AG08395 (cell line): Measurements from ENCODE around the gene PRKCZ.

Experiments
- DNase-seq: peaks from one replicate; pipeline ENCODE4 v3.0.0; 2012; ENCODE audit warnings: mixed read lengths, low spot score

PRKCZ gene

DNA sequence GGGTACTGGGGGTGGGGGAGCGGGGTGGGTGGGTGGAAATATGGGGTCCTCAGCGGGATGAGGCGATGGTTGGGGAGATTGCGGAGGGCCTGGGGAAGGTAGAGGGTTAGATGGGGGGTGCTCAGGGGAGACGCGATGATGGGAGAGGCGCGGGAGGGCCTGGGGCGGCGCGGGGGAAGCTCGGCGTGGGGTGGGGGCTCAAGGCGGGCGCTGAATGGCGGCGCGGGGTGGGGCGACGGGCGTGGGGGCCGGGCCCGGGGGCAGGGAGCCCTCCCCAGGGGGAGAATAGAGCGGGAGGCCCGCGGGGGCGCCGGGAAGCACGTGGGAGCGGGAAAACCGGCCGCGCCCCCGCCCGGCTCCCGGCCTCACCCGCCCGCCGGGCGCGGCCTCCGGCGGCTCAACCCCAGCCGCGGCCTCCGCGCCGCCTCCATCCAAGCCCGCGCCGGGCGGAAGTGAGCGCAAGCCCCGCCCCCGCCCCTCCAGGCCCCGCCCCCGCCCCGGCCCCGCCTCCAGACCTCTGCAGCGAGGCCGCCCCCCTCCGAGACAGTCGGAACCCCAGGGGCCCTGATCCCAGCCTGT is 144.2 kb downstream of the PRKCZ start, which contains the start of gene FAAP20:
TSS of gene FAAP20 (minus strand) at position 454 of the 579 bp plus-strand sequence. CDS start at position 431, 23 bp downstream.
- DNase-seq: peak; percentile 83

DNA sequence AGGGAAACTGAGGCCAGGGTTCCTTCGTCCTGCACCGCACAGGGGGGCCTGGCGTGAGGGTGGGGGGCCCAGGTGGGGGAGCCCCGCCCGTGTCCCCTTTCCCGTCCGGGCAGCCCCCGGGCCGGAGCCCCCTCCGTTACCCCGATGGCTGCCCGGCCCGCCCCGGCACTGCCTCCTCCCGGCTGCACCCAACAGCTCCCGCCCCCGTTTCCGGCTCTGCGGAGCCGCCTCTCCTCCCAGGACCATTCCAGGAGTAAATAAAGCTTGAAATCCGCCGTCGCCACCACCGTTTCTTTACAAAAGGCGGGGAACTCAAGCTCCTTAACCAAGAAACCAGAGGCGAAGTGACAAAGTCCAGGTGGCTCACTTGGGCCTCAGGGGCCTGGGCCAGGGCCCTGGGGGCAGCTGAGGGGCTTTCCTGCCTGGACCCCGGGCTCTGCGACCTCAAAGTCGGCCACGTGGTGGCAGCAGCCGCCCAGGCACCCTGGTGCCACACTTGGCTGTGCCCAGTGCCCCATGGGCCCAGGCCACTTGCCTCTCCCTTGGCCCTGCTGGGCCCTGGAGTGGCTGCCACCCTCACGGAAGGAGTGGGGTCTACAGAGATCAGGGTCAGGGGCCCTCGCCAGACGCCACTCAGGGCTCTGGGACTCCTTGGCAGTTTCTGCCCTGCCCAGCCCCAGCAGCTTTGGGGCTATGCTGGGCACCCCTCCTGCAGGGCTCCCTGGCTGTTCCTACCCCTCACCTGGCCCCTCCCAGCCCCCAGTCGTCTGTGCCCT is 144.9 kb downstream of the PRKCZ start:
- DNase-seq: peak; percentile 88

DNA sequence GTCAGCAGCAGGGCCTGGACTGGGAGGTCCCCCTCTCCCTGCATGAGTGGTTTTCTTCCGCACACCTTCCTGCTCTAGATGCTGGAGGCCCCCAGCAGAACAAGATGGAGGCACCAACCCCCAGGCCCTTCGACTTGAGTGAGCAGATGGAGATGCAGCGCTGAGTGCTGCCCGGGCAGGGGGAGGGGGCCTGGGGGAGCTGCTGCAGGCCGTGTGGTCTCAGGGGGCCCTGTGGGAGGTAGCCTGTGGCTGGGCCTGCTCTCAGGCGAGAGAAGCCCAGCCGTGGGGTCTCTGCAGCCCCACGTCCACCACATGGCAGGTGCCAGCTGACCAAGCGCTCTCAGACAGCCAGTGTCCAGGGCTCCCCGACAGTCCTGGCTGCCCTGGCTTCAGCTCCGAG is 145.6 kb downstream of the PRKCZ start:
- no peak for DNase-seq

DNA sequence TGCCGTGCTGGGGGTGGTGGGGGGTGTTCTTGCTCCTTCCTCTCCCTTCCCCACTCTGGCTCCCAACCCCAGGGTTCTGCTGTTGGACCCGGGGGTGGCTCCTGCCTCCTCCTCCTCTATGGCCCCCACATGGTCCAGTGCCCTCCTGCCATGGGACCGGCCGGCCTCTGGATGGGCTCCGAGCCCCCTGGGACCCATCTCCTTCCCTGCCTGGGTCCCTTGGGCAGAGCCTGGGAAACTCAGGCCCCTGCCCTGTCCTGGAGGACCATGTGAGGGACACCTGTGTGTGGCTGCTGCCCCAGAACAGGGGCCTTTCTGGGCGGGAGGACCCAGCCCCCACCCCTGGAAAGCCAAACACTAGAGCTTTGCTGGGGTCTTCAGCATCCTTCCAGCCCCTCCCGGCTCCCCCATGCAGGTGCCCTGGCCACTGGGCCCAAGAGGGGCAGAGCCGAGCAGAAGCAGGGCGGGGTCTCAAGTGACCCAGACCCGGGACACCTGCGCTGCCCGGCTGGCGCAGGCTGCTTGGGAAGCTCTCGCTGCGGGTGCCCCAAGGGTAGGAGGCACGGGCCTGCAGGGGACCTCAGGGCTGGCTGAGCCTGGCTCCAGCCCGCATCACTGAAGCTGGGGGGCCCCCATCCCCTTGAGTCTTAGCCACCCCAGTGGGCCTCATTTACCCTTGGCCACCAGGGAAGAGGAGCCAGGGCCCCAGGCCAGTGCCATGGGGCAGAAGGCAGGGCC is 146.9 kb downstream of the PRKCZ start:
- no peak for DNase-seq

DNA sequence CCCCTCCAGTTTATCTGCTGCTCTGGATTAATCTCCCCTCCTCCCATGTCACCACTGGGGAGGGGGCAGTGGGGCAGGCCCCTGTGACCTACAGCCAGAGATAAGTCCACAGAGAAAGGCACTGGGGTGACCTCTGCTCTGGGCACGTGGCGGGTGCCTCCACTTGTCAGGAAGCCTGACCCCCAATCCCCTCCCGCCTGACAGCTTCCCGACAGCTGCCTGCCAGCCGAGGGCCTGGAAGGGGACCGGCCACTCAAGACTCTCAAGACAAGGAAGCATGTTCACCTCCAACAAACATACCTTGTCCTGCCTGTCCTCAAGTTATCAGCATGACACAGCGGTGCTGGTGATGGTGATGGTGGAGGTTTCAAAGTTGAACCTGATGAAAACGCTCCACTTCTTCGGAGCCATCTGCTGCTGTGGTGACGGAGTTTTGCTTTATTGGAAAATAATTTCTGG is 147.5 kb downstream of the PRKCZ start:
- DNase-seq: no peak

DNA sequence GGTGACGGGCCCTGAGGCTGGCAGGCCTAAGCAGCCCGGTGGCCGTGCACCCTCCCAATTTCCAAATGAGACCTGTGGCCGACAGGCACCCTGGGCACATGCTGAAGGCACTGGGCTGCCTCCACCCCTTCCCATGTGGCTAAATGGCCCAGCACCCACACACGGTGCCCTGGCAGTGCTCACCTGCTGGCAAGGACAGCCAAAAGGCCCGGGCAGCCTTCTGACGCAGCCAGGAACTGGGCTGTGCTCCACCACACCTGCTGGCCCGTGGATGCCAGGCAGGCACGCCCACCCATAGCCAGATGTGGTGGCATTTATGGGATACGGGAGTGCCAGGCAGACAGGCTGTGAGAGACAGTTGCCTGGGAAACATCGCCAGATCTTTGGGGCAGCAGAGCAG is 148.4 kb downstream of the PRKCZ start:
- no peak for DNase-seq

DNA sequence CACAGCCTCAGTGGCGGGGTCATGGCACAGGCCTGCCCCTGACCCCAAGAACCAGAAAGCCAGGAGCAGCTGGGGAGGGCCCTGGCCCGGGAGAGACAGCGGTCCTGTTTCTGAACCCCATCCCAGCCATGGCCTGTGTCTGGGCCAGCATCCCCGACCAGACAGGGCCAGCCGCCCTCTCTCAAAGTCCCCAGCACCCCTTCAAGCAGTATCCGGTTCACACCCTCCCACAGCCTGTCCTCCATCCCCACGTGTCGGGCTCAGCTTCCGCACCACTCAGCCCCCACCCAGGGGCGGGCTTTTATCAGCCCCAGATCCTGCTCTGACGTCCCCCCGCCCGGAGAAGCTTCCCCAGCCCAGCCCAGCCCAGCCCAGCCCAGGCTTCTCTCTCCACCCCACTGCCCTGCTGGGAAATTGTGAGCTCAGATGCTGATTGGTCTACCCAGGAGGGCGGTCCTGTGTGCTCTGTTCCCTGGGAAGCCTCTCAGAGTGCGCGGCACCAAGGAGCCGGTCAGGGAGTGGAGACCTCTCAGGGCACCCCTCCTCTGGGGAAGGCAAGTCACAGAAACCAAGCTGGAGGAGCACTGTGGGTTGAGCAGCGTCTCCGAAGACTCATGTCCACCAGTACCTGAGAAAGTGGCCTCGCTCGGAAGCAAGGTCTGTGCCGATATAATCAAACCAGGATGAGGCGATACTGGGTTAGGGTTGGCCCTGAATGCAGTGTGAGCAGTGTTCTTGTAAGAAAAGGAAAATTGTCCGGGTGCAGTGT is 149.0 kb downstream of the PRKCZ start:
- DNase-seq: peak; percentile 95

DNA sequence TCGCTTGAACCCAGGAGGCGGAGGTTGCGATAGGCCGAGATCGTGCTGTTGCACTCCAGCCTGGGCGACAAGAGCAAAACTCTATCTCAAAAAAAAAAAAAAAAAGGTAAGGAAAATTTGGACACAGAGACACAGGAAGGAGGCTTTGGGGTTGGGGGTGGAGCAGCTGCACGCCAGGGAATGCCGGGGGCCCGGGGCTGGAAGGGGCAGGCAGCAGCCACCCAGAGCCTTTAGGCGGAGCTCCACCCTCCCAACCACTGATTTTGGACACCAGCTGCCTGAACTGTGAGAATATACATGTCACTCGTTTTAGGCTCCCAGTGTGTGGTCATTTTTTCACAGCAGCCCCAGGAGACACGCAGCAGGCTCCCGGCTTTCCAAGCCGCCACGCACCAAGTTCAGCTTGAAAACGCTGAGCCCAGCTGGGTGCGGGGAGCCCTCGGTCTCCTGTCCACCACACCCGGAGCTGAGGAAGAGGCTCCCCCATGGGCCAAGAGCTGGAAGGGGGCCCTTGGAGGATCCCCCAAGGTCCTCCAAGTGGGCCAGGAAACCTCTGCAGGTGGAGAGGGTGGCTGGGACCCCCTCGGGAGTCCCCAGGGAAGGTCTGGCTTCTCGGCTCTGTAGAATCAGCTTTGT is 150.2 kb downstream of the PRKCZ start:
- no peak for DNase-seq

DNA sequence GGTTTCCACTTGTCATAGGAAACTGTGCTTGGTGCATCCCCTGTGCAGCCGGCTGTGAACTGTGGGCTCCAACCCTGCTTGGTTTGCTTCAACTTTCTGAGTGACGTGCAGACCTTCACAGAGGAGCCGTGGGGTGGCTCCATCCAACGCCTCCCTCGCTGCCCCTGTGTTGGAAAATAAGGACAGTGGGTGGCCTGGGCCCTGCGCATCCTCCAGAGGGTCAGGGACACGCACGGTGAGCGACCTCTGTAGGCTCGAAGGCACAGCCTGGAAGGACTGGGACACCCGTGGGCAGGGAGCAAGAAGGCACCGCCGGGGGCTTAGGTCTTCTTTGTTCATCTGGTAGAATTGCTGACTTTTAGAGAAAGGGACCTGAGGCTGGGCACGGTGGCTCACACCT is 150.9 kb downstream of the PRKCZ start:
- no peak for DNase-seq

DNA sequence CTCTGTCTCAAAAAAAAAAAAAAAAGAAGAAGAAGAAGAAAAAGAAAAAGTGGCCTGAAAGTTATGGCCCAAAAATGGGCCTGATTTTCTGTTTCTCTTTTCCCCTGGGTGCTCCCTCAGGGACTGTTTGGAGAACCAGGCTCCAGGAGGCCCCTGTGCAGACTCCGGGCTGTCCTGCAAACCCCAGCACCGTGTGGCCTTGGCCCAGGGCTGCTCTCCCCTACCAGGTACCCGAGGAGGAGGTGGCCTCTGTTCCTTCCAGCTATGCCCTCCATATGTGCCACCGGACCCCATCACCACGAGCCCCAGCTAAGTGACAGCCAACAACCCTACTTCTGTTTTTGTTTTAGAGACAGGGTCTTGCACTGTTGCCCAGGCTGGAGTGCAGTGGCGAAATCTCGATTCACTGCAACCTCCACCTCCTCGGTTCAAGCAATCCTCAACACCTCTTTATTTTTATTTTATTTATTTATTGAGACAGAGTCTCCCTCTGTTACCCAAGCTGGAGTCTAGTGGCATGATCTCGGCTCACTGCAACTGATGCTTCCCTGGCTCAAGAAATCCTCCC is 151.9 kb downstream of the PRKCZ start:
- DNase-seq: no peak

DNA sequence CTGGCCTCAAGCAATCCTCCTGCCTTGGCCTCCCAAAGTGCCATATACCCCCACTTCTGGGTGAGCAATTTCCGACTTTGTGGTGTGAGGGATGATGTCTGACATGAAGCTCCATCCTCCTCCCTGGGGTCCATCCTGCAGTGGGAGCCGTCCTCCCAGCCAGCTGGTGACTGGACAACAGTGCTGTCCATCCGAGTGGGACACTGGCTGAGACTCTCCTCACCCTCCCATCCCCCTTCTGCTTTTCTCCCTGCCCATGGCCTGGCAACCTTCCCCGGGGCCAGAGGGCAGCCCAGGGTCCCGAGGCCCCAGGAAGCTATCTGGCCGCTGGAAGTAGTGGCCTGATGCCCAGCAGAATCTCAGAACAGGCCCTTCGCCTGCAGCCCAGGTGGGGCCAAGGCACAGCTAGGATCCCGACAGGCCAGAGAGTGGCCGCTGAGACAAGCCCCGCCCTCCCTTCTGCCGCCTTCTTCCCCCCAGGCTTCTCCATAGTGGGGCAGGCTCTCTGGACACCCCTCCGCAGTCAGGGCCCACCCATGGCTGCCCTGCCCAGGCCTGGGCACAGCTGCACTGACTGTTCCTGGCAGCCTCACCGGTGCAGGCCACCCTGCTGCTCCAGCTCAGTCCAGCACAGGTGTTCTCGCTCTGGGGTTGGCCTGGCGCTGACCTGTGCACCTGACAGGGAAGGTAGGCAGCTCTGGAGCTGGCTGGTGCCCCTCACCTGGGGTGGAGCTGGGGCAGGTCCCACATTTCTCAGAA is 152.8 kb downstream of the PRKCZ start:
- DNase-seq: no peak

DNA sequence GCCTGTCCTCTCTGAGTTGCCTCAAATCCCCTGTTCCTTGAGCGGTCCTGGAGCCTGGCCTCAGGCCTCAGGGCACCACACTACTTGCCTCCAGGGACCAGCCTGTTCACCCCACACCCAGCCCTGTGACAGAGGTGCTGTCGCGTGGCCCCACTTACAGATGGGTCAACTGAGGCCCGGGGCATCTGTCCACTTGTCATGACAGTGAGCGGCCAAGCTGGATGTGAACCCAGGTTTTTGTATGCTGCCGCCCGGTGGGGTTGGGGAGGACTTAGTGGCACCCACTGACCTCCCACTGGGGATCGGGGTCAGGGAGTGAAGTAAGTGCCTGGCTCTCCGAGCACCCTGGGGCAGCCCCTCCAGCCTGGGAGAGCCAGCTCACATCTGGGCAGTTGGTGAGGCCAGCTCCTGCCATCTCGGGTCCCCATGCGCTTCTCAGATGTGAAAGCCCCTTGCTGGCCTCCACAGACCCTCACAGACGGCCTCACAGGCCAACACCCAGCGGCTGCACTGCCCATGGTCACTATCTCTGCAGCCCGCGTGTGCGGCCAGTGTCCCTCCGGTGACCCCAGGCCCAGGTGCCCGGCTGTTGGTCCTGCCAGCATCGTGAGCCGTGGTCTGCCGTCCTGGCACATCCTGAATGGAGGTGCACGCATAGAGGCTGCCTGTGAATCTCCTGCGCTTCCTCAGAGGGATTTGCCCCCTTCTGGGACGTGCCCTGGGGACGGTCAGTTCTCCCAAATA is 153.6 kb downstream of the PRKCZ start:
- no peak for DNase-seq

DNA sequence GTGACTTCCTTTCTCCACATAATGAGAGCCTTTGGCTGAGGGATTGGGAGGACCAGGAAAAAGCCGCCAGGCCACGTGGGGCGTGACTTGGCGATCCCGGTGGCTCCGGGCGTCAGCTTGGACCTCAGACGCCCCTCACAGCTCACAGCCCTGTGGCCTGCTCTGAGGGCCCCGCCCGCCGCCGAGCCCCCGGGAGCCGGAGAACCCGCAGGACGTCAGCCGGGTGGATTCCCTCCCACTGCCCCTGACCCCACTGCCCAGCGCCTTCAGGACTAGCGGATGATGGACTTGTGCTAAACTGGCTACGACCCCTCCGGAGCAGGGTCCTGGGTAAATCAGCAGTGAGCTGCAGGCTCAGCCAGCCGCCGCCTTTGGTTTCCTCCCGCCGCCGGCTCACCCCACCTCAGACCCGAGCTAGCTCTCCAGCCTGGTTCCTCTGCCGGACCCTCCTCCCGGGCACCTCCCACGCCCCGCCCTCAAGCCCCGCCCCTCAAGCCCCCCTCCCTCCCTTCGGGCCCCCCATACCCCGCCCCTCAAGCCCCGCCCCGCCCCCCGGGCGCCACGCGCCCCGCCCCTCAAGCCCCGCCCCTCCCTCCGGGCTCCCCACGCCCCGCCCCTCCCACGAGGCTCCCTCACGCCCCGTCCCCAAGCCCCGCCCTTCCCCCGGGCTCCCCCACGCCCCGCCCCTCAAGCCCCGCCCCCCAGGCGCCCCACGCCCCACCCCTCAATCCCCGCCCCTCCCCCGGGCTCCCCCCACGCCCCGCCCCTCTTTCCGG is 154.4 kb downstream of the PRKCZ start:
- peak; percentile 98 for DNase-seq

DNA sequence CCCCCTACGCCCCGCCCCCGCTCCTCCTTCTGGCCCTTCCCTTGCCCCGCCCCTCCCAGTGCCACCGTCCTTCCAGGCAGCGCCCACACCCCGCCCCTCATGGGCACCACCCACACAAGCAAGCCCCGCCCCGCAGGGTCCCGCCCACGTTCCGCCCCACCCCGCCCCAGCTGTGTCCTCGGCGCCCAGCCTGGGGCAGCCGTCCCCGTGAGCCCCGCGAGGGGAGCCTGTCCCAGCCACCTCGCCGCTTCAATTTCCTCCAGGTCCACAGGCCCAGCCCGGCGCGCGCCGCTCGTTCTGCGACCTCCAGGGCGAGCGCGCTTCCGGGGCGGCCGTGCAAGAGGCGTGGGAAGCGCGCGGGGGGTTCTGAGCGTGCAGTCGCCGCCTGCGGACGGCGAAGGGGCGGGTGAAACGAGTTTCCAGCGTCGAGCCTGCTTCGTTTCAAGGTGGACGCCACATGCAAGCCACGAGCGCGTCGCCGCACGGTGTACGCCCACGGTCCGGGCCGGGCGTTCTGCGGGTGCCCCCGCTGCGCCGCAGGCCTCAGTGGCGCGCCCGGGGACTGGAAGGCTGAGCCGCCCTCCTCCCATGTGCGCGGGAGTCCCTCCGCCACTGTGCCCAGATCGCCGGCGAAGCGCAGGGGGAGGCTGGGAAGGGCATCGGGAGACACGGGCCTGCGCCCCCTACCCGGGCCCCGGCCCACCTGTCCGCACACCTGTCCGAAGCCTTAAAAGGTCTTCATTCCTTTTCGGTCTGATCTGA is 155.2 kb downstream of the PRKCZ start:
- no peak for DNase-seq

DNA sequence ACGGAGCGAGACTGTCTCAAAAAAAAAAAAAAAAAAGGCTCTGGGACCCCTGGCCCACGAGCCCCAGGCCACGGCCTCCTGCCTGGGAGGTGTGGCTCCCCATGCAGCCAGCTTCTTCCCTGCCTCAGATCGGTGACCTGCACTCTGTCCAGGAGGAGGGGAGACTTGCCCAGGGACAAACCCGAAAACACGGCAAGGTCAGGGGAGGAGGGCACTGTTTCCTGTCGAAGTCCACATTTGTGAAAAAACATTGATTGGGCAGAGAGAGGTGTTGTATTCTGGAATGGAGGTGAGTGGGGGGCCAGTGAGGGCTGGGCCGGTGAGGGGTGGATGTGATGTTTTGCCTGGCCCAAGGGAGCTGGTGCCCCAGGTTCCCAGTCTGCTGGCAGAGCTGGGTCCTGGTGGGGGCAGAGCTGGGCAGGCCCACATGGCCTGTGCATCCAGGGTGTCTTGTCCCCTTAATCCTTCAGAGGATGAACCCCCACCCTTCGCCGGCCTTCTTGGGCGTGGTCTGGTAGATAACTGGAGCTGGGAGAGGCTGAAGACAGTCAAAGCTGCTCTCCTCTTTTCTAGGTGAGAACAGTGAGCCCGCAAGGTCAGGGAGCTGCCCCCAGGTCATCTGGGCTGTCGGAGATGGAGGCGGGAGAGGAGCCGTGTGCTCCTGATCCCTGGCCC is 156.7 kb downstream of the PRKCZ start:
- DNase-seq: no peak

DNA sequence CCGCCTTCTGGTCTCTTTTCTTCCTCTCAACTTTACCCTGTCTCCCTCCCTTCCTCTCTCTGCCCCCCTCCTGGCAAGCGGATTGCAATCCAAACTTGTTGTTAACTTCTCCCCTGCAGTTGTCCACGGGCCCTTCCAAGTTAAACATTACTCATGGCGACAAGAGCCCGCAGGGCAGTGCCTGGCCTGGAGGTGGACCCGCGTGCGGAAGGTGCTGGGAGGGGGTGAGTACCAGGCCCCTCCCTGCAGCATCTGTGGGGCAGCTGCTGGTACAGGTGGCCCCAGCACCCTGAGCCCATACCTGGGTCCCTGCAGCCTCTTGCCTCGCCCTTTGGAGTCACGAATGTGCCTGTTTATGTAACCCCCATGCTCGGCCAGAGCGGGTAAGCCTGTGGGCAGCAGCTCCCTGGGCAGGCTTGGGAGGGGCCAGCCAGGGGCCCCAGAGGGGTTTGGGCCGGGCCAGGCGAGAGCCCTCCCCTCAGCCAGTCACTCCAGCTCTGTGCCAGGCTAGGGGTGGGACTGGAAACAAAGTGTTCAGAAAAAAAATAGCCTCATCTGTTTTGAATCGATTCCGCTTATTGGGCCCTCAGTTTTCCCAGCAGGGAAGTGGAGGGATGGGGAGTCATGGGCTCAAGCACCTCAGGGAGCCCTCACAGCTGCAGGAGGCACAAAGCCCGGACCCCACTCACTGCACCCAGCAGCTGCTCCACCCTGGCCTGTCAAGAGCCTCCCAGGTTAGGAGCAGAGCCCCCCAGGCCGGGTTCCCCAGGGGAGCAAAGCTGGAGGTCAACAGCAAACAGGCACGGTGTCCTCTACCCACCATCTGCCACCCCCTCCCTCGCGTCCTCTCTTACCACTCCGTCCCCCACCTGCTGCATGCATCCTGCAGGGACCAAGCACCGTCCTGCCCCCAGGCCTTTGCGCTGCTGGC is 158.4 kb downstream of the PRKCZ start:
- DNase-seq: peak; percentile 77
